Inferior parietal cortex (tissue), 1 donor: ENCODE results near the gene PGA3.
"Not testable (repeated sequence)": the region's sequence is repeated elsewhere in the genome, so short reads cannot be mapped to it uniquely, and the experiment has no call there.

Experiments used
- DNase-seq: peaks from one replicate; pipeline ENCODE4 v3.0.0-alpha.2; 2016; ENCODE audit errors: extremely low spot score

The PGA3 gene

DNA sequence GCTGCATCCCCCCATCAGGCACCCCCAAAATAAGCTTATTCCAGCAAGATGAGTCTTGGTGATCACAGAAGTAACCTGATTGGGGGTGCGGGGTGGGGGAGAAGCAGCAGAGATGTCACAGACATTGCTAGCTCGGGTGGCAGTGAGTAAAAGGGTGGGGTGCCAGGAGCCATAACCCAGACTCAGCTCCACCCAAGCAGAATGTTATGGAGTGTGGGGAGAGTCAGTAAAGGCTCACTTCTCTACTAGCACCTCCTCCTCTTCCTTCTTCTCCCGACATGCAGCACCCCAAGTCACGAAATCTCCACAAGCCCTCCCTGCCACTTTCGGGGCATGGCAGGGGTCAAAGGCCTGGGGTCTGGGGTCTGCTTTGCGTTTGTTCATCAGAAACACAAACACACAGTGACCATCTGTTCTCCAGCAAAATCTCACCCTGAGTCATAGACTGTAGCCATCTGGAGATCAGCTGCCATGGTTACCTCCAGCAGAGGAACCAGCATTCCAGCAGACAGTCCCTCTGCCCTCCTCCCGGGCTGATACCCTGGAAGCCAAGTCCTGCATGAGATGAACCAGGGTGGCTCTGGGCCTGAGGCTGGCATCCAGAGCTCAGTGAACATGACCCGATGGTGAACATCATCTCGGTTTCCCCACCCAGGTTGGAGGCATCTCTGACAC is 4.5 kb downstream of the PGA3 start:
- not testable (repeated sequence) for DNase-seq

GRCh38 chr11:61210629-61211028 is 7.3 kb downstream of the PGA3 start:
- DNase-seq = not testable (repeated sequence)

DNA sequence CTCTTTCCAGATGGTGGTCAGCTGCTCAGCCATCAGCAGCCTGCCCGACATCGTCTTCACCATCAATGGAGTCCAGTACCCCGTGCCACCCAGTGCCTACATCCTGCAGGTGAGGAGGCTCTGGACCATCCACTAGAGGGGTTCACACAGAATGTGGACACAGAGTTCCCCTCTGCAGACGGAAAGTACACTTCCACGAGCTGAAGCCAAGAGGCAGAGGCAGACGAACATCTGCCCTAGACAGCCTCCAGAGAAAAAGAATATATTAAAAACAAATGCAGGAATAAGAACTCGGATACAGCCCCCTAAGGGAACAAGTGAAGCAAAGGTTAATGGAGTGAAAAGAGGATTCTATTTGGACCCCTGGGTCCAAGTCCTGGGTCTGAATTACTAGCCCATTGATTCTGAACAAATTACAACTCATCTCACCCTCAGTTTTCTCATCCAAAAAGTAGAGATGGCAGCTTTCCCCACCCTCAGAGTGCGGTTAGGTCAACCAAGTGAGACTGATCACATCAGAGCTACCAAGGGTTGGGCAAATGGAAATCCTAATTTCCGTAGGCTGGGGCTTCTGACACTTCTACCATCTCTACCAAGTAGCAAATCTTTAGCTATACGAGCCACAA is 8.1 kb downstream of the PGA3 start:
- not testable (repeated sequence) for DNase-seq

DNA sequence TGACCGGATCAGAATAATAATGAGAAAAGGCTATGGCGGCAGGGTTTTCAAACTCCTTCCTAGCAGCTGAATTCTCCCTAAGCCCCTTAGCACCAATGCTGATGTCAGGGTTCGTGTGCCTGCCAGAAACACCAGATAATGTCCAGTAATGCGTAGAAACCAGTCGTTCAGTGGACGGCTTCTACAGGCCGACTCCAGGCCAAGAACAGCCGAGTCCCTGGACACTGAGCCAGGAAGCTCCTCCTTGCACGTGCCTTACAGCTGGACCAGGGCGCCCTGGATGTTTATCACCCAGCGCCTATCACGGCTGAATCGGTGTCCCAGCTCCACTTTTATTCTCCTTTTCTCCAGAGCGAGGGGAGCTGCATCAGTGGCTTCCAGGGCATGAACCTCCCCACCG is 8.9 kb downstream of the PGA3 start:
- DNase-seq = not testable (repeated sequence)

- not testable (repeated sequence) for DNase-seq
These were observed 10.5 kb downstream of the PGA3 start for GRCh38 chr11:61213711-61214324.

DNA sequence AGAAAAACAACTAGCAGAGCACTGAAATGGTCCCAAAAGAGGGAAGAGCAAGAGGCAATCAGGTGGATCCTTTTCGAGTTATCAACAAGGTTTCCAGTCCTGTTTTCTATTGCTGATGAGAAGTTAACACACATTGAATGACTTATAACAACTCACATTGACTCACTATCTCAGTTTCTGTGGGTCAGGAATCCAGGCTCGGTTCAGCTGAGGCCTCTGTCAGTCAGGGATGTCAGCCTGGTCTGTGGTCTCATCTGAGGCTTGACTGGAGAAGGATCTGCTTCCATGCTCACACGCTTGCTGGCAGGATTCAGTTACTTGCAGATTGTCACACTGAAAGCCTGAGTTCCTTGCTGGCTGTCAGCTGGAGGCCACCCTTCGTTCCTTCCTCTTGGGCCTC is 15.0 kb downstream of the PGA3 start:
- DNase-seq = not testable (repeated sequence)

GRCh38 chr11:61219016-61219415 is 15.7 kb downstream of the PGA3 start:
- not testable (repeated sequence) for DNase-seq

GRCh38 chr11:61222047-61222446 is 18.7 kb downstream of the PGA3 start, which contains the start of gene PGA4:
TSS of gene PGA4 (plus strand) at chr11:61222347. CDS start at chr11:61222401, 54 bp downstream.
- DNase-seq = not testable (repeated sequence)

GRCh38 chr11:61222692-61223091 is 19.4 kb downstream of the PGA3 start:
- DNase-seq = not testable (repeated sequence)

GRCh38 chr11:61226457-61227137 is 23.3 kb downstream of the PGA3 start:
- DNase-seq = not testable (repeated sequence)

GRCh38 chr11:61229458-61229857 is 26.1 kb downstream of the PGA3 start:
- not testable (repeated sequence) for DNase-seq

DNA sequence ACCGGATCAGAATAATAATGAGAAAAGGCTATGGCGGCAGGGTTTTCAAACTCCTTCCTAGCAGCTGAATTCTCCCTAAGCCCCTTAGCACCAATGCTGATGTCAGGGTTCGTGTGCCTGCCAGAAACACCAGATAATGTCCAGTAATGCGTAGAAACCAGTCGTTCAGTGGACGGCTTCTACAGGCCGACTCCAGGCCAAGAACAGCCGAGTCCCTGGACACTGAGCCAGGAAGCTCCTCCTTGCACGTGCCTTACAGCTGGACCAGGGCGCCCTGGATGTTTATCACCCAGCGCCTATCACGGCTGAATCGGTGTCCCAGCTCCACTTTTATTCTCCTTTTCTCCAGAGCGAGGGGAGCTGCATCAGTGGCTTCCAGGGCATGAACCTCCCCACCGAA is 27.7 kb downstream of the PGA3 start:
- DNase-seq = not testable (repeated sequence)

DNA sequence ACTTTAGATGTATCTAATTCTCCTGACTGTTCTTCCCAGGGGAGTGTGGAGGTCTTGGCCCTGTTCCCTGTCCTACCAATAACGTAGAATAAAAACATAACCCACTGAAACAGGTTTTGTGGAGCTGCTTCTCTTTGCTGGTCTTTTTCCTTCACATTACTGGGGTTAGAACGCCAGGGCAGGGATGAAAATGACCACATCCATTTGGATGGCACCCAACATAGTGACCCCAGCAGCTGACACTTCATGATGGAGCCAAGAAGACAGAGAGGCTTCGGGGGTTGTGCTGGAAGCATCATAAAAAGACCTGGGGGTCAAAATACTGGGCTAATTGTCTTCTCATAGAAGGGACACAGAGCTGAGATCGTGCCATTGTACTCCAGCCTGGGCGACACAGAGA is 28.3 kb downstream of the PGA3 start:
- DNase-seq = not testable (repeated sequence)

- DNase-seq = not testable (repeated sequence)
These were observed 29.3 kb downstream of the PGA3 start for GRCh38 chr11:61232548-61233145.

DNA sequence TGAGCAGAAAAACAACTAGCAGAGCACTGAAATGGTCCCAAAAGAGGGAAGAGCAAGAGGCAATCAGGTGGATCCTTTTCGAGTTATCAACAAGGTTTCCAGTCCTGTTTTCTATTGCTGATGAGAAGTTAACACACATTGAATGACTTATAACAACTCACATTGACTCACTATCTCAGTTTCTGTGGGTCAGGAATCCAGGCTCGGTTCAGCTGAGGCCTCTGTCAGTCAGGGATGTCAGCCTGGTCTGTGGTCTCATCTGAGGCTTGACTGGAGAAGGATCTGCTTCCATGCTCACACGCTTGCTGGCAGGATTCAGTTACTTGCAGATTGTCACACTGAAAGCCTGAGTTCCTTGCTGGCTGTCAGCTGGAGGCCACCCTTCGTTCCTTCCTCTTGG is 33.8 kb downstream of the PGA3 start:
- DNase-seq = not testable (repeated sequence)

DNA sequence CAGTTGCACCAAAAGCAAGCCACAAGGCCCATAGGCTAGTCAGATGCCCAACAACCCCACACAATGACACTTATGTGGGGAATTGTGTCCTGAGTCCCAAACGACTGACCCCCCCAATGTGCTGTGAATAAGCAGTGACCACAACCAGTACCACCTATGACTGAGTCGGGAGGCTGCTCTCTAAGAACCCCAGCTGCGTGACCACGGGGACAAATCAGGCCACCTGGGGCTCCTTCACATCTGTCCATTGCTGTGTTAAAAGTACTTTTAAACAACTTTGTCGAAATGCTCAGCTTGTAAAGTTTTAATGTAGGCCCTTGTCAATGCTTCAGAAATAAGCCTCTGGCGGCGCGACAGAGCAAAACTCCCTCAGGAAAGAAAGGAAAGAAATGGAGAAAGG is 37.0 kb downstream of the PGA3 start:
- DNase-seq = not testable (repeated sequence)

- DNase-seq = not testable (repeated sequence)
These were observed 37.6 kb downstream of the PGA3 start, which contains the start of gene PGA5 for GRCh38 chr11:61240875-61241274. TSS of gene PGA5 (plus strand) at chr11:61241175. CDS start at chr11:61241227, 52 bp downstream.

- DNase-seq = not testable (repeated sequence)
These were observed 38.2 kb downstream of the PGA3 start for GRCh38 chr11:61241526-61241925.

- not testable (repeated sequence) for DNase-seq
These were observed 42.1 kb downstream of the PGA3 start for GRCh38 chr11:61245284-61245964.

GRCh38 chr11:61248071-61248470 is 44.8 kb downstream of the PGA3 start:
- not testable (repeated sequence) for DNase-seq

- DNase-seq = not testable (repeated sequence)
These were observed 45.9 kb downstream of the PGA3 start for GRCh38 chr11:61249201-61249600.
